Fibroblast of the aortic adventitia (primary cell): ENCODE data around the gene PWWP2B. TPM values are rescaled to one million over a fixed set of nuclear protein-coding genes. Genes with fewer than 3 reads are reported as not detected.

ENCODE experiments used
- DNase-seq: peaks from one replicate; pipeline ENCODE4 v3.0.0-alpha.2; 2010; ENCODE audit warnings: low read depth
- H3K4me3 ChIP-seq: 2 replicates; pipeline ENCODE4 v1.5.1; 2011; ENCODE audit warnings: low read depth, mild to moderate bottlenecking, control low read depth, low read length, moderate library complexity
- total RNA-seq: library from RNA; depleted of rRNA; stranded (reverse); fragments of >200 nt; gene quantifications from 2 replicates; pipeline ENCODE4 v1.2.3, GENCODE V29; 2012; ENCODE audit warnings: low replicate concordance
- TF ChIP-seq, protein P1 (sequence below): IDR thresholded peaks from 2 replicates; pipeline ENCODE4 v1.5.1; 2011; ENCODE audit warnings: mild to moderate bottlenecking, low read length, control low read depth, inconsistent platforms; ENCODE audit not compliant: insufficient read depth

The PWWP2B gene
- total RNA-seq, 1 donor, result 7.2 TPM

DNA sequence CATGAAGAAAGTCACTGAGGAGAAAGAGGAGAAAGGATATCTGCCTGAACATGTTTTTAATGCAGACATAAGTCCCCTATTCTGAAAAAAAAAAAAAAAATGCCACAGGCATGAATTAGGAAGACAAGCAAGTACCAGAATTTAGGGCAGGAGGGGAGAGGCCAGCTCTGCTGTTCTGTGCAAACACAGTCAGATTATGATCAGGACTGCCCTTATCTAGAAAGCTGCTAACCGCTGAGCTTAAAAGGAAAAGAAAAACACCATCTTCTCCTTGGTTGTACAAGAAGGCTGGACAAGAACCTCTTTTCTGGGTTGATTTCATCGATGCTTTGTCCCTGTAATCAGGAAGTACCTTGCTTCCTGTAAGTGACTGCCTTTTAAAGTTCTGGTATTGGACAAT, 15.3 kb upstream of the PWWP2B start:
- no peak overlapping the region for H3K4me3 ChIP-seq
- TF ChIP-seq, protein P1, sequence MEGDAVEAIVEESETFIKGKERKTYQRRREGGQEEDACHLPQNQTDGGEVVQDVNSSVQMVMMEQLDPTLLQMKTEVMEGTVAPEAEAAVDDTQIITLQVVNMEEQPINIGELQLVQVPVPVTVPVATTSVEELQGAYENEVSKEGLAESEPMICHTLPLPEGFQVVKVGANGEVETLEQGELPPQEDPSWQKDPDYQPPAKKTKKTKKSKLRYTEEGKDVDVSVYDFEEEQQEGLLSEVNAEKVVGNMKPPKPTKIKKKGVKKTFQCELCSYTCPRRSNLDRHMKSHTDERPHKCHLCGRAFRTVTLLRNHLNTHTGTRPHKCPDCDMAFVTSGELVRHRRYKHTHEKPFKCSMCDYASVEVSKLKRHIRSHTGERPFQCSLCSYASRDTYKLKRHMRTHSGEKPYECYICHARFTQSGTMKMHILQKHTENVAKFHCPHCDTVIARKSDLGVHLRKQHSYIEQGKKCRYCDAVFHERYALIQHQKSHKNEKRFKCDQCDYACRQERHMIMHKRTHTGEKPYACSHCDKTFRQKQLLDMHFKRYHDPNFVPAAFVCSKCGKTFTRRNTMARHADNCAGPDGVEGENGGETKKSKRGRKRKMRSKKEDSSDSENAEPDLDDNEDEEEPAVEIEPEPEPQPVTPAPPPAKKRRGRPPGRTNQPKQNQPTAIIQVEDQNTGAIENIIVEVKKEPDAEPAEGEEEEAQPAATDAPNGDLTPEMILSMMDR, result no peak
- DNase-seq, result no peak

DNA sequence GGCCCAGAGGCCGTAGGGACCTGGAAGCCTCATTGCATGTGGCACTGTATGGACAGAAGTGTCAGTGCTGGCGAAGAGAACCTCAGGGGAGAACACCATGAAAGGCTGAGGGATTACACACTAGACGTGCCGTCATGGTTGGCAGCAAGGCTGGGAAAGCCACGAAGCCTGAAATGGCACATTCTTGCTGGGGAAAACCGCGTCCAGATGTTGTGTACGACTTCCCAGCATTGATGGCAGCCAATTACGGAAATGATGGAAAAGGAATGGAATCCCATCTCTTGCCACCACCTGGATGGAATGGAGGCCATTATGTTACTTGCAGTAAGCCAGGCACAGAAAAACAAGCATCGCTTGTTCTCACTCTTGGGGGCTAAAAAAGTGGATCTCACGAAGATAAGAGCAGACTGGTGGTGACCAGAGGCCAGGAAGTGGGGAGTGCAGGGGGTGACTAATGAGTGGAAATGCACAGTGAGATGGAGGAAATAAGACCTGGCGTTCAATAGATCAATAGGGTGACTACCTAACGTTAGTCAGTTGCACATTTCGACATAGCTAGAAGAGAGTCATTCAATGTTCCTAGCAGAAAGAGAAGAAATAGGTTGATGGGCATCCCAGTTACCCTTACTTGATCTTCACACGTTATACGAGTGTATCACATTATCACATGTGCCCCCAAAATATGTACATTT, 14.6 kb upstream of the PWWP2B start:
- no peak overlapping the region for H3K4me3 ChIP-seq
- DNase-seq, result no peak
- TF ChIP-seq, protein P1, result no peak

DNA sequence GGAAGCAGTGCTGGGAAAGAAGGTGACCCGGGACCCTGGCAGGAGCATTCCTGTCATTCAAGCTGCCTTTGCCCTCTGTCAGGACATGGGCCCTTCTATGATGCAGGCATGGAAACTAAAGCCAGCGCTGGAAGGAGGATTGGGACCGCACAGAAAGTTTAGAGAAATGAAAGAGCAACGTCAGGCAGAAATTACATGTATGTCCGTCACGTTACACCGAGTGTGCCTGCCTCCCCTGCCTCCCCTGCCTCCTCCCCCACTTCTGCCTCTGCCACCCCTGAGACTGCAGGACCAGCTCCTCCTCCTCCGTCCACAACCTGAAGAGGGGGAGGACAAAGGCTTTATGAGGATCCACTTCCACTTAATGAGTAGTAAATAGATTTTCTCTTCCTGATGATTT, 13.9 kb upstream of the PWWP2B start:
- DNase-seq, result no peak
- TF ChIP-seq, protein P1, result no peak
- H3K4me3 ChIP-seq, result no peak overlapping the region

DNA sequence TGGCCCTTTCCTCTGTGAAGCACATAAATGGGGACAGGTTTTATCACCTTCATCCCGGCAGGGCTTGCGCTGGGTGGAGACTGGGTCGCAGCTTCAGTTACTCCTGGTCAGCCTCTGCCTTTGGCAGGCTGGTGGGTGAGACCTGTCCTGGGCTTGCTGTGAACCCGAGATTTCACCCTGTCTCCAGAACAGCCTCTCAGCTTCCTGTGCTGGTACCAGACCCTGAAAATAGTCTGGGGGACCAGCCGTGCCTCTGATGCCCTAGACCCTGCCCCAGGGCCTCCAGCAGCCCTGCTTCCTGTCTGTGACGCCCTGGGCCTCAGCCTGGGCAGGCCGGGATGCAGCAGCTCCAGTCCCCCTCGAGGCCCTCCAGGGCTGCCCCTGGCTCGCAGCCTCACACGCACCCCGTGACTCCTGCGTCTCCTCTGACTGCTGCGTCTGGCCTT, 13.2 kb upstream of the PWWP2B start:
- TF ChIP-seq, protein P1, result no peak
- no peak overlapping the region for H3K4me3 ChIP-seq
- no peak for DNase-seq

DNA sequence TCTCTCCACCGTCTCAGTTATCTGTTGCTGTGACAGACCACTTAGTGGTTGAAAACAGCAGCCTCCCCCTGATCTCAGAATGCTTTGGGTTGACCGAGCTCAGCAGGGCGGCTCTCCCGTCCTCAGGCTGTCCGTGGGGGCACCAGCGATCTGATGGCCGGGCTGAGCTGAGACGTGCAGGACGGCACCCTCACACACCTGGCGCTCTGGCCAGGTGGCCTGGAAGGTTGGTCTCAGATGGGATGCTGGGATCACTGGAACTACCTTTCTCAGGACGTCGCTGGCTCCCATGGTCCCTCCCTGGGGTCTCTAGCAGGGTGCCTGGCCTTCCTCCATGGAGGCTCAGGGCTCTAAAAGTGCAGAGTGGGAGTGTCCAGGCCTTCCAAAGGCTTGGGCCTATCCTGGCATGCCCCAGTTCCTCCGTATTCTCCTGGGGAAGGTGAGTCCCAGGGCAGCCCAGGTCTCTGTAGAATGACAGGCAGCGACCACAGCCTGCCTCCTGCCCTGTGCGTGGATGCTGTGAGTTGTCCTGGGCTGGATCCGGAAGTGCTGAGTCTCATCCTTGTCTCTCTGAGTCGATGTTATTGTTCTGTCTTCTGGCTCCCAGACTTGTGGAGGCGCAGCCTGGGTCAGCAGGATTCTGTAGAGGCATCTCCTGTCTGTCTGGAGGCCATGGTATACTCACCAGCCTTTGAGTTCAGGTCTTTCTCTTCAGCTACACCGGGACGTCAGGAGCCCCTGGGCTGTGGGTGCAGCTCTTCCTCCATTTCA, 12.2 kb upstream of the PWWP2B start:
- TF ChIP-seq, protein P1, result no peak
- no peak for DNase-seq
- H3K4me3 ChIP-seq, result no peak overlapping the region

DNA sequence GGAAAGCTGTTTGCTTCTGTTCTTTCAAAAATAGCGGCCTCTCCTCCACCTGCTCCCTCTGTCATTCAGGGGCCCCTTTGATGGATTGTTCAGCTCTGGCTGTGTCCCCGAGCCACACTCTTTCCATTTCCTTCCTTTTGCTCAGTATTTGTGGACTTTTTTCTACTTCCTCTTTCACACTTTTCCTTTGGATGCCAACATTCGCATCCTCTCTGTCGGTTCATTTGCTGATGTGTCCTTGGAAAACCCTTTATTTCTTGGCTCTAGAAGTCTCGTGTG, 11.7 kb upstream of the PWWP2B start:
- H3K4me3 ChIP-seq, result no peak overlapping the region
- no peak for DNase-seq
- TF ChIP-seq, protein P1, result no peak
